ENCODE data around the gene GPR39. TPM values are rescaled to one million over a fixed set of nuclear protein-coding genes. Genes with fewer than 3 reads are reported as not detected.
A peak's percentile ranks its signal among the peaks of the same experiment; 100 is the strongest.

GPR39 gene
- total RNA-seq, 1 donor from 2014 or later = not detected

GRCh38 chr2:132400169-132400900 lies 16.3 kb upstream of the GPR39 start:
- H3K27me3 ChIP-seq = no peaks in the 10 kb centered on the region
- H3K9me3 ChIP-seq = no peaks in the 10 kb centered on the region
- peak in 1 of 2 donors; percentile 56 for DNase-seq (ENCODE audit: extremely low spot score in 2 of 2)

GRCh38 chr2:132400901-132401240 lies 15.7 kb upstream of the GPR39 start:
- intact Hi-C loops (cut with DNase I) = no loop called here
- H3K27ac ChIP-seq = no peak overlapping the region
- H3K4me3 ChIP-seq = no peak overlapping the region
- no peaks in the 10 kb centered on the region for H3K36me3 ChIP-seq
- TF ChIP-seq POLR2A (IDR thresholded peaks at IDR 0.05) (no peak), POLR2AphosphoS5 (IDR thresholded peaks at IDR 0.05; ENCODE audit: insufficient read depth in 1 of 2, low read depth in 1 of 2) (no peak), CTCF (IDR thresholded peaks at IDR 0.05) (no peak)
- H3K27me3 ChIP-seq = no peaks in the 10 kb centered on the region
- no peak for DNase-seq (ENCODE audit: extremely low spot score in 2 of 2)
- H3K9me3 ChIP-seq = no peaks in the 10 kb centered on the region
- no peaks in the 10 kb centered on the region for H3K4me1 ChIP-seq

More at GRCh38 chr2:132400169-132400900, 16.3 kb upstream of the GPR39 start:
- Histone ChIP-seq H3K36me3 (no peaks in the 10 kb centered on the region), H3K27ac (no peak overlapping the region), H3K4me1 (no peaks in the 10 kb centered on the region), H3K4me3 (no peak overlapping the region)
- TF ChIP-seq POLR2A (IDR thresholded peaks at IDR 0.05) (no peak), CTCF (IDR thresholded peaks at IDR 0.05) (no peak), POLR2AphosphoS5 (IDR thresholded peaks at IDR 0.05; ENCODE audit: insufficient read depth in 1 of 2, low read depth in 1 of 2) (no peak)
- intact Hi-C loops (cut with DNase I) = no loop called here

DNA sequence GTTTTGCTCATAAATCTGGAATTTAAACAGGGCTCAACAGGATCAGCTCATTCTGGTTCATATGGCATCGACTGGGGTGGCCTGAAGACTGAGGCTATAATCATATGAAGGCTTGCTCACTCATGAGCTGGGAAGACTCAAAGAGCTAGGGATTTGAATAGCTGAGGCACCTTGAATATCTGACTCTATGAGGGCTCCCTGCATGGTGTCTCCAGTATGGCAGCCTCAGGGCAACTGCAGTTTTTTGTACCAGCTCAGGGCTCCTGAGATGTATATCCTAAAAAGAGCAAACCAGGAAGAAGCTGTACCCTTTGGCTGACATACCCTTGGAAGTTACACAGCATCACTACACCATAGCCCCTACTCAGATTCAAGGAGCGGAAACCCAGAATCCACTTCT lies 15.3 kb upstream of the GPR39 start:
- Histone ChIP-seq H3K4me1 (no peaks in the 10 kb centered on the region), H3K36me3 (no peaks in the 10 kb centered on the region), H3K9me3 (no peaks in the 10 kb centered on the region), H3K27ac (no peak overlapping the region), H3K27me3 (no peaks in the 10 kb centered on the region), H3K4me3 (no peak overlapping the region)
- peak in 1 of 2 donors; percentile 47 for DNase-seq (ENCODE audit: extremely low spot score in 2 of 2)
- TF ChIP-seq CTCF (IDR thresholded peaks at IDR 0.05) (no peak), POLR2AphosphoS5 (IDR thresholded peaks at IDR 0.05; ENCODE audit: insufficient read depth in 1 of 2, low read depth in 1 of 2) (no peak)
- intact Hi-C loops (cut with DNase I) = no loop called here

DNA sequence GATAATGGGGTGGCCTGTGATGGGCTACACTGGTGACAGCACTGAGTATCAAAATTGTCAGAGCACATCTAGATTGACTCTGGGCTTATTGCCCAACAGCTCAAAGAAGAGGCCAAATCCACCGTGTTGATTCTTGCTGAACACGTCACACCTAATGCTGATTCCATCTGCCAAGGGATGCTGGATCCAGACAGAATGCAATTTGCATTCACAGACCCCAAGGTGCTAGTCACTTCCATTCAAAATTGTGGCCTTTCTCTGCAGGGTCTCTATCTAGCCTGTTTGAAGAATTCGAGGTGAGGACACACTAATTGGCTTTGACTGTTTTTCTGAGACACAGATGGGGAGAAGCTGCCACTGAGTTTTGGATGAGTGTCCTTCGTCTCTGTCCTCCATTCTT lies 13.5 kb upstream of the GPR39 start:
- intact Hi-C loops (cut with DNase I) = no loop called here
- Histone ChIP-seq H3K27me3 (no peaks in the 10 kb centered on the region), H3K4me3 (no peak overlapping the region), H3K9me3 (no peaks in the 10 kb centered on the region), H3K27ac (no peak overlapping the region), H3K36me3 (no peaks in the 10 kb centered on the region), H3K4me1 (no peaks in the 10 kb centered on the region)
- TF ChIP-seq POLR2A (IDR thresholded peaks at IDR 0.05) (no peak), POLR2AphosphoS5 (IDR thresholded peaks at IDR 0.05; ENCODE audit: insufficient read depth in 1 of 2, low read depth in 1 of 2) (no peak), CTCF (IDR thresholded peaks at IDR 0.05) (no peak)
- DNase-seq (ENCODE audit: extremely low spot score in 2 of 2) = peak in 1 of 2 donors; percentile 27

- Histone ChIP-seq H3K4me3 (no peak overlapping the region), H3K27ac (no peak overlapping the region), H3K36me3 (no peaks in the 10 kb centered on the region), H3K4me1 (no peaks in the 10 kb centered on the region), H3K9me3 (no peaks in the 10 kb centered on the region), H3K27me3 (no peaks in the 10 kb centered on the region)
- intact Hi-C loops (cut with DNase I) = no loop called here
- TF ChIP-seq POLR2AphosphoS5 (IDR thresholded peaks at IDR 0.05; ENCODE audit: insufficient read depth in 1 of 2, low read depth in 1 of 2) (no peak), POLR2A (IDR thresholded peaks at IDR 0.05) (no peak), CTCF (IDR thresholded peaks at IDR 0.05) (no peak)
- DNase-seq (ENCODE audit: extremely low spot score in 2 of 2) = no peak
Observed at GRCh38 chr2:132404056-132404455, 12.5 kb upstream of the GPR39 start.

All from vagina (tissue), 2 donors.